ENCODE results near the gene SEMA4G.

The SEMA4G gene

GRCh38 chr10:101014230-101014884, 45.1 kb downstream of the SEMA4G start (continued):
- TF ChIP-seq ZNF248 (tag by site-specific recombination; IDR thresholded peaks at IDR 0.05) (no peak), ZNF416 (tag by site-specific recombination; IDR thresholded peaks at IDR 0.05) (no peak), ZNF76 (tag by site-specific recombination; IDR thresholded peaks at IDR 0.05; ENCODE audit: borderline replicate concordance, low read depth) (no peak), ZSCAN30 (tag by site-specific recombination; IDR thresholded peaks at IDR 0.05) (no peak), ZNF747 (tag by site-specific recombination; IDR thresholded peaks at IDR 0.05) (no peak), ZFP69B (tag by site-specific recombination; IDR thresholded peaks at IDR 0.05) (no peak), GFI1B (tag by site-specific recombination; IDR thresholded peaks at IDR 0.05) (no peak), ZSCAN23 (tag by site-specific recombination; IDR thresholded peaks at IDR 0.05) (0 out of 2 replicates have a peak, but pooled peaks have one; percentile 35), ZNF214 (tag by site-specific recombination; IDR thresholded peaks at IDR 0.05; ENCODE audit: borderline replicate concordance) (no peak), ZNF211 (tag by site-specific recombination; IDR thresholded peaks at IDR 0.05; ENCODE audit: low read depth) (no peak), ZNF768 (tag by site-specific recombination; IDR thresholded peaks at IDR 0.05) (no peak), ZNF776 (tag by site-specific recombination; IDR thresholded peaks at IDR 0.05; ENCODE audit: borderline replicate concordance) (no peak), RBAK (tag by site-specific recombination; IDR thresholded peaks at IDR 0.05) (no peak), PRDM10 (tag by site-specific recombination; IDR thresholded peaks at IDR 0.05) (no peak), INSM2 (tag by site-specific recombination; IDR thresholded peaks at IDR 0.05) (no peak), ZNF544 (tag by site-specific recombination; IDR thresholded peaks at IDR 0.05) (no peak), ZNF239 (tag by site-specific recombination; IDR thresholded peaks at IDR 0.05) (no peak; the same call in 1 of the 2 replicates), SP7 (tag by site-specific recombination; IDR thresholded peaks at IDR 0.05) (0 out of 2 replicates have a peak, but pooled peaks have one; percentile 27), ZXDB (tag by site-specific recombination; IDR thresholded peaks at IDR 0.05) (no peak), ZNF626 (tag by site-specific recombination; IDR thresholded peaks at IDR 0.05) (no peak), ZNF596 (tag by site-specific recombination; IDR thresholded peaks at IDR 0.05) (no peak), SCRT2 (tag by site-specific recombination; IDR thresholded peaks at IDR 0.05) (0 out of 2 replicates have a peak, but pooled peaks have one; percentile 8), ZBTB6 (tag by site-specific recombination; IDR thresholded peaks at IDR 0.05) (no peak; the same call in 1 of the 2 replicates), ZNF155 (tag by site-specific recombination; IDR thresholded peaks at IDR 0.05) (no peak), ZBTB11 (tag by site-specific recombination; conservative IDR thresholded peaks at IDR 0.05; ENCODE audit: low read depth) (no peak), ZNF174 (tag by site-specific recombination; IDR thresholded peaks at IDR 0.05) (no peak), TCF7L2 (IDR thresholded peaks at IDR 0.05; ENCODE audit: borderline replicate concordance, low read depth, low read length) (no peak), ELK4 (IDR thresholded peaks at IDR 0.05; ENCODE audit: borderline replicate concordance, low read depth, low read length) (no peak)

All from HEK293 (cell line).